ENCODE measurements around the gene PGRMC2. TPM values are rescaled to one million over a fixed set of nuclear protein-coding genes. Genes with fewer than 3 reads are reported as not detected.

Gene PGRMC2
- total RNA-seq, 2 donors from 2014 or later: 21.2 to 36.3 TPM

- Histone ChIP-seq H3K36me3 (no peaks in the 10 kb centered on the region), H3K4me1 (peaks cover 0 to 20% of the 10 kb centered on the region in 2 donors), H3K4me3 (no peak overlapping the region), H3K27me3 (no peaks in the 10 kb centered on the region), H3K27ac (no peak overlapping the region), H3K9me3 (no peaks in the 10 kb centered on the region)
- no peak for TF ChIP-seq CTCF (IDR thresholded peaks at IDR 0.05)
- DNase-seq (ENCODE audit: low spot score): no peak
Measured at GRCh38 chr4:128307123-128307571, 19.5 kb upstream of the PGRMC2 start.

GRCh38 chr4:128305942-128306341 lies 18.3 kb upstream of the PGRMC2 start:
- Histone ChIP-seq H3K9me3 (no peaks in the 10 kb centered on the region), H3K4me3 (no peak overlapping the region), H3K27ac (no peak overlapping the region), H3K27me3 (no peaks in the 10 kb centered on the region), H3K4me1 (peaks cover 0 to 20% of the 10 kb centered on the region in 2 donors), H3K36me3 (no peaks in the 10 kb centered on the region)
- DNase-seq (ENCODE audit: low spot score): no peak
- no peak for TF ChIP-seq CTCF (IDR thresholded peaks at IDR 0.05)

- no peaks in the 10 kb centered on the region for H3K36me3 ChIP-seq
- no peak overlapping the region for H3K4me3 ChIP-seq
- H3K4me1 ChIP-seq: peaks cover 0 to 5% of the 10 kb centered on the region in 2 donors
- TF ChIP-seq CTCF (IDR thresholded peaks at IDR 0.05): no peak
- no peaks in the 10 kb centered on the region for H3K27me3 ChIP-seq
- no peak overlapping the region for H3K27ac ChIP-seq
- no peaks in the 10 kb centered on the region for H3K9me3 ChIP-seq
- DNase-seq (ENCODE audit: low spot score): no peak
Measured at GRCh38 chr4:128303986-128304385, 16.4 kb upstream of the PGRMC2 start.

- no peaks in the 10 kb centered on the region for H3K4me1 ChIP-seq
- no peak overlapping the region for H3K27ac ChIP-seq
- H3K36me3 ChIP-seq: no peaks in the 10 kb centered on the region
- no peaks in the 10 kb centered on the region for H3K27me3 ChIP-seq
- DNase-seq (ENCODE audit: low spot score): no peak
- no peaks in the 10 kb centered on the region for H3K9me3 ChIP-seq
- no peak overlapping the region for H3K4me3 ChIP-seq
- TF ChIP-seq CTCF (IDR thresholded peaks at IDR 0.05): no peak
Measured at GRCh38 chr4:128303405-128303785, 15.8 kb upstream of the PGRMC2 start.

- no peak for DNase-seq (ENCODE audit: low spot score)
- no peak for TF ChIP-seq CTCF (IDR thresholded peaks at IDR 0.05)
- no peaks in the 10 kb centered on the region for H3K4me1 ChIP-seq
- H3K27me3 ChIP-seq: no peaks in the 10 kb centered on the region
- no peak overlapping the region for H3K27ac ChIP-seq
- H3K4me3 ChIP-seq: no peak overlapping the region
- no peaks in the 10 kb centered on the region for H3K36me3 ChIP-seq
- no peaks in the 10 kb centered on the region for H3K9me3 ChIP-seq
Measured at GRCh38 chr4:128301979-128302378, 14.4 kb upstream of the PGRMC2 start.

GRCh38 chr4:128299848-128300247 lies 12.2 kb upstream of the PGRMC2 start:
- Histone ChIP-seq H3K36me3 (no peaks in the 10 kb centered on the region), H3K27ac (no peak overlapping the region), H3K4me1 (no peaks in the 10 kb centered on the region), H3K4me3 (no peak overlapping the region), H3K27me3 (no peaks in the 10 kb centered on the region), H3K9me3 (no peaks in the 10 kb centered on the region)
- DNase-seq (ENCODE audit: low spot score): no peak
- TF ChIP-seq CTCF (IDR thresholded peaks at IDR 0.05): no peak
